GM18520 (cell line): ENCODE data around the gene GSTM5.
"Not testable (repeated sequence)": the region's sequence is repeated elsewhere in the genome, so short reads cannot be mapped to it uniquely, and the experiment has no call there.

Experiments used
- ATAC-seq: cut with Tn5 transposase; IDR thresholded peaks from one replicate; pipeline ENCODE4 v1.9.1; 2021; ENCODE audit not compliant: unreplicated experiment

The GSTM5 gene

GRCh38 chr1:109760581-109761226, 48.7 kb downstream of the GSTM5 start:
- ATAC-seq, result no peak

- ATAC-seq, result no peak
These were observed 49.4 kb downstream of the GSTM5 start for GRCh38 chr1:109761227-109762038.

GRCh38 chr1:109762039-109762585, 50.1 kb downstream of the GSTM5 start:
- no peak for ATAC-seq

- no peak for ATAC-seq
These were observed 51.0 kb downstream of the GSTM5 start for GRCh38 chr1:109762821-109763645.

- no peak for ATAC-seq
These were observed 51.8 kb downstream of the GSTM5 start, which contains the start of gene EPS8L3 for GRCh38 chr1:109763646-109764415. EPS8L3 (minus strand) TSS chr1:109763923; CDS start chr1:109761749, 2,174 bp downstream.

GRCh38 chr1:109764561-109765482, 52.8 kb downstream of the GSTM5 start:
- ATAC-seq, result no peak

GRCh38 chr1:109765483-109765815, 53.4 kb downstream of the GSTM5 start:
- ATAC-seq, result no peak

- ATAC-seq, result no peak
These were observed 54.0 kb downstream of the GSTM5 start for GRCh38 chr1:109765896-109766615.

- not testable (repeated sequence) for ATAC-seq
These were observed 55.1 kb downstream of the GSTM5 start for GRCh38 chr1:109766991-109767636.
